ENCODE measurements around the gene RAPGEF4.

The RAPGEF4 gene

GRCh38 chr2:172995323-172996244 is 259.9 kb downstream of the RAPGEF4 start:
- 89% methylated on average over 13 of the region's 14 CpGs for WGBS
- Histone ChIP-seq H3K27ac (ENCODE audit: low read depth, low read length) (no peak overlapping the region), H3K9me3 (ENCODE audit: insufficient read depth, low read depth, low read length) (no peaks in the 10 kb centered on the region), H3K27me3 (ENCODE audit: insufficient read depth, low read length) (no peaks in the 10 kb centered on the region), H3K36me3 (ENCODE audit: insufficient read depth, low read length) (no peaks in the 10 kb centered on the region), H3K4me3 (ENCODE audit: low read length) (no peak overlapping the region), H3K4me1 (ENCODE audit: insufficient read depth, low read length) (peaks cover 6% of the 10 kb centered on the region; the same call in 1 of the 2 replicates), H3K9ac (ENCODE audit: low read depth, low read length) (no peak overlapping the region)

GRCh38 chr2:172996387-172996961 is 260.8 kb downstream of the RAPGEF4 start:
- 88% methylated on average over 4 of the region's 5 CpGs for WGBS
- Histone ChIP-seq H3K9me3 (ENCODE audit: insufficient read depth, low read depth, low read length) (no peaks in the 10 kb centered on the region), H3K27ac (ENCODE audit: low read depth, low read length) (no peak overlapping the region)

GRCh38 chr2:172997031-172997430 is 261.4 kb downstream of the RAPGEF4 start:
- H3K27me3 ChIP-seq (ENCODE audit: insufficient read depth, low read length), result no peaks in the 10 kb centered on the region
- H3K4me3 ChIP-seq (ENCODE audit: low read length), result no peak overlapping the region
- H3K27ac ChIP-seq (ENCODE audit: low read depth, low read length), result no peak overlapping the region
- H3K9me3 ChIP-seq (ENCODE audit: insufficient read depth, low read depth, low read length), result no peaks in the 10 kb centered on the region
- no peaks in the 10 kb centered on the region for H3K36me3 ChIP-seq (ENCODE audit: insufficient read depth, low read length)
- no peak overlapping the region for H3K9ac ChIP-seq (ENCODE audit: low read depth, low read length)
- H3K4me1 ChIP-seq (ENCODE audit: insufficient read depth, low read length), result peaks cover 6% of the 10 kb centered on the region; the same call in 1 of the 2 replicates
- WGBS, result 84% methylated on average over 1 of the region's 2 CpGs

More at GRCh38 chr2:172996387-172996961, 260.8 kb downstream of the RAPGEF4 start:
- Histone ChIP-seq H3K4me3 (ENCODE audit: low read length) (no peak overlapping the region), H3K4me1 (ENCODE audit: insufficient read depth, low read length) (peaks cover 6% of the 10 kb centered on the region; the same call in 1 of the 2 replicates), H3K27me3 (ENCODE audit: insufficient read depth, low read length) (no peaks in the 10 kb centered on the region), H3K9ac (ENCODE audit: low read depth, low read length) (no peak overlapping the region), H3K36me3 (ENCODE audit: insufficient read depth, low read length) (no peaks in the 10 kb centered on the region)

DNA sequence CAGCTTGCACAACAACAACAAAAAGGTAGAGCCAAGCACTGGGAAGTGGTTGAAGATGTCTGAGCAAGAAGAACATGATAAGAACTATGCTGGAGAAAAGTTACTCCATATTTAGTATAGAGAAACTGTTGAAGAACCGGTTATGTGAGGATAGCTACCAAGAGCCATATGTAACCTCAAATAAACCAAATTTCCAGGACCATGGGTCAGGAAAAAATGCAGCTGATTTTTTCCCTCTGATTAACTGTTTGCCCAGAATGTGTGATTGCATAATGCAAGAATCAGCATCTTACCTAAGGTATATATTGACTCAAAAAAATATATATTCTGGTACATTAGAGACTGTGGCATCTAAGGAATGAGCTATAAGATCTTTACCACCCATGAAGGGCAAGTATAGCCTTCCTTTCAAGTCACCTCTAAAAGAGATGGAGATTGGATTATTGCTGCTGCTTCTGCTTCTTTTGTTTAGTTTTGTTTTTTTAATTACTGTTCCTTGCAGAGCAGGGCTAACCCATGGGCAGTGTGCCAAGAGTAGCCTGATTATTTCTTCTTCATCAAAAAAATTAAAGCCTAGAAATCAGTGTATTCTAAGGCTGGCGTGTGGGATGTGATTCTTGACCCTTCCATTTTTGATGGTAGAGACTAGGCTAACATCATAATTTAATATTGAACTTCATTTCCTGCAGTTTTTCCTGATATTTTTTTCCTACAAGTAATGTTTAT is 263.1 kb downstream of the RAPGEF4 start:
- WGBS, result 100% methylated on average over 1 of the region's 2 CpGs
- H3K4me3 ChIP-seq (ENCODE audit: low read length), result no peak overlapping the region
- H3K27me3 ChIP-seq (ENCODE audit: insufficient read depth, low read length), result no peaks in the 10 kb centered on the region
- no peak overlapping the region for H3K9ac ChIP-seq (ENCODE audit: low read depth, low read length)
- H3K36me3 ChIP-seq (ENCODE audit: insufficient read depth, low read length), result no peaks in the 10 kb centered on the region
- H3K4me1 ChIP-seq (ENCODE audit: insufficient read depth, low read length), result peaks cover 14% of the 10 kb centered on the region
- H3K27ac ChIP-seq (ENCODE audit: low read depth, low read length), result no peak overlapping the region
- no peaks in the 10 kb centered on the region for H3K9me3 ChIP-seq (ENCODE audit: insufficient read depth, low read depth, low read length)

- H3K36me3 ChIP-seq (ENCODE audit: insufficient read depth, low read length), result no peaks in the 10 kb centered on the region
- H3K9me3 ChIP-seq (ENCODE audit: insufficient read depth, low read depth, low read length), result no peaks in the 10 kb centered on the region
- no peak overlapping the region for H3K4me3 ChIP-seq (ENCODE audit: low read length)
- H3K27me3 ChIP-seq (ENCODE audit: insufficient read depth, low read length), result no peaks in the 10 kb centered on the region
- no peak overlapping the region for H3K9ac ChIP-seq (ENCODE audit: low read depth, low read length)
- no peak overlapping the region for H3K27ac ChIP-seq (ENCODE audit: low read depth, low read length)
- peaks cover 17% of the 10 kb centered on the region for H3K4me1 ChIP-seq (ENCODE audit: insufficient read depth, low read length)
- WGBS, result 98% methylated on average over 3 of the region's 4 CpGs
Observed at GRCh38 chr2:172999641-173000386, 264.2 kb downstream of the RAPGEF4 start.

- Histone ChIP-seq H3K36me3 (ENCODE audit: insufficient read depth, low read length) (no peaks in the 10 kb centered on the region), H3K27ac (ENCODE audit: low read depth, low read length) (no peak overlapping the region), H3K9me3 (ENCODE audit: insufficient read depth, low read depth, low read length) (no peaks in the 10 kb centered on the region), H3K4me3 (ENCODE audit: low read length) (no peak overlapping the region), H3K27me3 (ENCODE audit: insufficient read depth, low read length) (no peaks in the 10 kb centered on the region), H3K4me1 (ENCODE audit: insufficient read depth, low read length) (peaks cover 11% of the 10 kb centered on the region; the same call in 1 of the 2 replicates), H3K9ac (ENCODE audit: low read depth, low read length) (no peak overlapping the region; the same call in 1 of the 2 replicates)
- WGBS, result 87% methylated on average over 5 of the region's 7 CpGs
Observed at GRCh38 chr2:173001664-173002604, 266.3 kb downstream of the RAPGEF4 start.

DNA sequence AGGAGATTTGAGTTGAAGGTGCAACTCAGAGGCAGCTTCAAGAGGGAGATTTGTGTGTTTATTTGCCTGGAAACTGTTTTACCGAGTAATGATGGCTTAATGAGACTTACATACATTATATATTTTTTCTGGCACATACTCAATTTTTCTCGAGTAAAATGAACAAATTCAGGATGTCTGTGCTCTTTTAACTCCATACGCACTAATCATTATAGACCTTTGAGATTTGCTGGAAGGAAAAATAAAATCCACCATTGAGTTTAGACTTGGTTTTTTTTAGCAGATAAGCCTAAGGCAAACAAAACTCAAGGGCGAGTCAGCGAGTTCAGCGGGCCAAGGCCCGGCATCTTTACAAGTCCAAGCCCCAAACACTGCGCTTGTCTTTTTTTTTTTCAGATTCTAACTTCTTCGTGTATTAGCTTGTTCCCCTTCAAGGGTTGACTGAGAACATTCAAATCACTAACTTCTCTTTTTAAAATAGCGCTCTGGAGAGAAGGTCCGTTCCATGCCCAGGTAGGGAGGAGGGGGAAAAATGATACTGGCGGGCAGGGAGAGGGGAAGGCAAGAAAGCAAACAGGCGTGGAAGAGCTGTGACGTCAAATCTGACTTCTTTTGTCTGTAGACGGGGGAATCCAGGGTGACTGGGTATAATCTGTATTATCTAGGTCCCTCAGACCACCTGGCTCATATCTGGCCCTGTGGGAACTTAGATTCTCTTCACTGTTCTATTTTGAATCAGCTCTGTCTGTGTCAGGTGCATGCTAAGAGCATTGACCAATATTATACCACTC is 267.3 kb downstream of the RAPGEF4 start:
- no peak overlapping the region for H3K27ac ChIP-seq (ENCODE audit: low read depth, low read length)
- peaks cover 11% of the 10 kb centered on the region; the same call in 1 of the 2 replicates for H3K4me1 ChIP-seq (ENCODE audit: insufficient read depth, low read length)
- H3K9me3 ChIP-seq (ENCODE audit: insufficient read depth, low read depth, low read length), result no peaks in the 10 kb centered on the region
- H3K9ac ChIP-seq (ENCODE audit: low read depth, low read length), result no peak overlapping the region
- H3K4me3 ChIP-seq (ENCODE audit: low read length), result no peak overlapping the region
- no peaks in the 10 kb centered on the region for H3K27me3 ChIP-seq (ENCODE audit: insufficient read depth, low read length)
- H3K36me3 ChIP-seq (ENCODE audit: insufficient read depth, low read length), result no peaks in the 10 kb centered on the region
- WGBS, result 73% methylated on average over 14 of the region's 15 CpGs

- 100% methylated on average over 2 of the region's 3 CpGs for WGBS
- Histone ChIP-seq H3K4me3 (ENCODE audit: low read length) (no peak overlapping the region), H3K9ac (ENCODE audit: low read depth, low read length) (no peak overlapping the region), H3K27me3 (ENCODE audit: insufficient read depth, low read length) (no peaks in the 10 kb centered on the region), H3K36me3 (ENCODE audit: insufficient read depth, low read length) (no peaks in the 10 kb centered on the region), H3K4me1 (ENCODE audit: insufficient read depth, low read length) (peaks cover 2% of the 10 kb centered on the region; the same call in 1 of the 2 replicates), H3K9me3 (ENCODE audit: insufficient read depth, low read depth, low read length) (no peaks in the 10 kb centered on the region), H3K27ac (ENCODE audit: low read depth, low read length) (no peak overlapping the region)
Observed at GRCh38 chr2:173008786-173009185, 273.1 kb downstream of the RAPGEF4 start.

GRCh38 chr2:173010233-173010632 is 274.6 kb downstream of the RAPGEF4 start:
- Histone ChIP-seq H3K9me3 (ENCODE audit: insufficient read depth, low read depth, low read length) (no peaks in the 10 kb centered on the region), H3K4me1 (ENCODE audit: insufficient read depth, low read length) (no peaks in the 10 kb centered on the region), H3K4me3 (ENCODE audit: low read length) (no peak overlapping the region), H3K27me3 (ENCODE audit: insufficient read depth, low read length) (no peaks in the 10 kb centered on the region), H3K9ac (ENCODE audit: low read depth, low read length) (no peak overlapping the region), H3K36me3 (ENCODE audit: insufficient read depth, low read length) (no peaks in the 10 kb centered on the region), H3K27ac (ENCODE audit: low read depth, low read length) (no peak overlapping the region)
- WGBS, result 90% methylated on average over 1 of the region's 1 CpG

Measured in HUES64 (cell line).